HepG2 (cell line): ENCODE measurements around the gene APOC3. TPM values are rescaled to one million over a fixed set of nuclear protein-coding genes. Genes with fewer than 3 reads are reported as not detected.

ENCODE experiments used
- ADNP ChIP-seq: sonication (generic); formaldehyde crosslinking; IDR thresholded peaks from 2 replicates; pipeline ENCODE4 v1.4.0; 2020; ENCODE audit warnings: missing genetic modification reagents
- ARHGAP35 ChIP-seq: sonication (generic); formaldehyde crosslinking; IDR thresholded peaks from 2 replicates; pipeline ENCODE4 v1.9.0; 2022; ENCODE audit warnings: mild to moderate bottlenecking, inconsistent platforms, moderate library complexity, missing genetic modification reagents, borderline replicate concordance
- CREB3 ChIP-seq: sonication (generic); formaldehyde crosslinking; IDR thresholded peaks from 2 replicates; pipeline ENCODE4 v1.5.0; 2020; ENCODE audit warnings: missing genetic modification reagents
- DBP ChIP-seq: sonication (generic); formaldehyde crosslinking; IDR thresholded peaks from 2 replicates; pipeline ENCODE4 v1.4.0; 2020; ENCODE audit warnings: missing genetic modification reagents; ENCODE audit errors: not compliant biosample characterization
- FIP1L1 ChIP-seq: fragments of 200-400 bp; formaldehyde crosslinking; IDR thresholded peaks from 2 replicates; pipeline ENCODE4 v1.6.1; 2018; ENCODE audit warnings: low read depth, mild to moderate bottlenecking, low read length, moderate library complexity, borderline replicate concordance; ENCODE audit not compliant: insufficient read depth
- FOXK1 ChIP-seq: sonication (generic); formaldehyde crosslinking; IDR thresholded peaks from 2 replicates; pipeline ENCODE4 v1.4.0; 2020; ENCODE audit warnings: low read depth, missing genetic modification reagents, borderline replicate concordance
- IRF1 ChIP-seq: sonication (generic); formaldehyde crosslinking; IDR thresholded peaks from 2 replicates; pipeline ENCODE4 v1.4.0; 2020; ENCODE audit warnings: low read depth, mild to moderate bottlenecking, missing genetic modification reagents
- MAFF ChIP-seq: IDR thresholded peaks from 2 replicates; pipeline ENCODE4 v1.6.1; 2011; ENCODE audit warnings: low read depth, low read length, improper control_type of control experiment
- MIER2 ChIP-seq: IDR thresholded peaks from 2 replicates; pipeline ENCODE4 v1.6.1; 2016; ENCODE audit warnings: missing biosample characterization, missing genetic modification reagents
- MXI1 ChIP-seq: IDR thresholded peaks from 3 replicates; pipeline ENCODE4 v1.6.1; 2012; ENCODE audit warnings: low read depth, low read length, inconsistent platforms, borderline replicate concordance
- RCOR2 ChIP-seq: IDR thresholded peaks from 2 replicates; pipeline ENCODE4 v1.6.1; 2016; ENCODE audit warnings: missing biosample characterization, missing genetic modification reagents
- SATB2 ChIP-seq: sonication (generic); formaldehyde crosslinking; IDR thresholded peaks from 2 replicates; pipeline ENCODE4 v1.5.0; 2020; ENCODE audit warnings: missing genetic modification reagents
- SP5 ChIP-seq: IDR thresholded peaks from 2 replicates; pipeline ENCODE4 v1.6.1; 2016; ENCODE audit warnings: low read depth, borderline replicate concordance
- SSRP1 ChIP-seq: IDR thresholded peaks from 2 replicates; pipeline ENCODE4 v1.6.1; 2016; ENCODE audit warnings: control low read depth
- TBL1XR1 ChIP-seq: fragments of 150-350 bp; IDR thresholded peaks from 2 replicates; pipeline ENCODE4 v1.6.1; 2014; ENCODE audit warnings: borderline replicate concordance, low read length; ENCODE audit not compliant: partially characterized antibody
- TGIF2 ChIP-seq: IDR thresholded peaks from 2 replicates; pipeline ENCODE4 v1.6.1; 2016; ENCODE audit warnings: control low read depth, missing compliant biosample characterization
- TOPORS ChIP-seq: sonication (generic); formaldehyde crosslinking; IDR thresholded peaks from 2 replicates; pipeline ENCODE4 v1.8.0; 2023; ENCODE audit warnings: mild to moderate bottlenecking, missing genetic modification reagents
- ZNF12 ChIP-seq: sonication (generic); formaldehyde crosslinking; IDR thresholded peaks from 2 replicates; pipeline ENCODE4 v1.5.0; 2020; ENCODE audit warnings: missing genetic modification reagents
- ZNF180 ChIP-seq: sonication (generic); formaldehyde crosslinking; IDR thresholded peaks from 2 replicates; pipeline ENCODE4 v1.4.0; 2020; ENCODE audit warnings: low read depth, missing genetic modification reagents, borderline replicate concordance
- ZNF251 ChIP-seq: sonication (generic); formaldehyde crosslinking; IDR thresholded peaks from 2 replicates; pipeline ENCODE4 v1.9.0; 2021; ENCODE audit warnings: mild to moderate bottlenecking, missing genetic modification reagents
- ZNF260 ChIP-seq: sonication (generic); formaldehyde crosslinking; IDR thresholded peaks from 2 replicates; pipeline ENCODE4 v1.4.0; 2020; ENCODE audit warnings: missing genetic modification reagents, low read depth, mild to moderate bottlenecking, borderline replicate concordance
- ZNF598 ChIP-seq: sonication (generic); formaldehyde crosslinking; IDR thresholded peaks from 2 replicates; pipeline ENCODE4 v1.5.1; 2020; ENCODE audit warnings: mild to moderate bottlenecking, missing genetic modification reagents, borderline replicate concordance
- ZNF737 ChIP-seq: sonication (generic); formaldehyde crosslinking; IDR thresholded peaks from 2 replicates; pipeline ENCODE4 v1.5.0; 2020; ENCODE audit warnings: missing genetic modification reagents, mild to moderate bottlenecking, borderline replicate concordance
- polyA plus RNA-seq, 8 experiments: library from polyadenylated mRNA; depleted of rRNA in 3 of 8; stranded (reverse) in 7 of 8; unstranded in 1 of 8; fragments of >200 nt; fragmentation: Illumina TruSeq in 4 of 8; extraction: Trizol in 4 of 8; gene quantifications; 2 replicates each; pipeline versions ENCODE4 v1.2.1 to v1.2.3, GENCODE V29; 2011 to 2016; ENCODE audit warnings: low read depth in 4 of 8, missing spikeins in 1 of 8, mixed read lengths in 1 of 8; ENCODE audit not compliant: insufficient read depth in 1 of 8
- total RNA-seq, 5 experiments: library from RNA; depleted of rRNA; stranded (reverse); fragments of >200 nt; fragmentation: Illumina TruSeq; extraction: Trizol; gene quantifications; 2 replicates each; pipeline ENCODE4 v1.2.3, GENCODE V29; 2016; ENCODE audit warnings: low read depth in 1 of 5
- TF ChIP-seq, protein P1 (sequence below): IDR thresholded peaks from 2 replicates; pipeline ENCODE4 v1.6.1; 2016; ENCODE audit warnings: mild to moderate bottlenecking
- TF ChIP-seq, protein P2 (sequence below): sonication (generic); formaldehyde crosslinking; IDR thresholded peaks from 2 replicates; pipeline ENCODE4 v1.4.0; 2020; ENCODE audit warnings: missing genetic modification reagents

Gene APOC3
- total and polyA plus RNA-seq, 2 of the 13 experiments (the other 11 are each of a cell fraction or from before 2014, with no cell fraction given), result 314 to 687 TPM

DNA sequence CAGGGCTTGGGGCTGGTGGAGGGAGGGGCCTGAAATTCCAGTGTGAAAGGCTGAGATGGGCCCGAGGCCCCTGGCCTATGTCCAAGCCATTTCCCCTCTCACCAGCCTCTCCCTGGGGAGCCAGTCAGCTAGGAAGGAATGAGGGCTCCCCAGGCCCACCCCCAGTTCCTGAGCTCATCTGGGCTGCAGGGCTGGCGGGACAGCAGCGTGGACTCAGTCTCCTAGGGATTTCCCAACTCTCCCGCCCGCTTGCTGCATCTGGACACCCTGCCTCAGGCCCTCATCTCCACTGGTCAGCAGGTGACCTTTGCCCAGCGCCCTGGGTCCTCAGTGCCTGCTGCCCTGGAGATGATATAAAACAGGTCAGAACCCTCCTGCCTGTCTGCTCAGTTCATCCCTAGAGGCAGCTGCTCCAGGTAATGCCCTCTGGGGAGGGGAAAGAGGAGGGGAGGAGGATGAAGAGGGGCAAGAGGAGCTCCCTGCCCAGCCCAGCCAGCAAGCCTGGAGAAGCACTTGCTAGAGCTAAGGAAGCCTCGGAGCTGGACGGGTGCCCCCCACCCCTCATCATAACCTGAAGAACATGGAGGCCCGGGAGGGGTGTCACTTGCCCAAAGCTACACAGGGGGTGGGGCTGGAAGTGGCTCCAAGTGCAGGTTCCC, at the start of gene APOC3 (continued):
- TF ChIP-seq MAFF (no peak), ADNP (no peak), MXI1 (no peak), FOXK1 (CRISPR knock-in tag) (peak; percentile 64), SSRP1 (CRISPR knock-in tag) (no peak), TOPORS (CRISPR knock-in tag) (peak; percentile 27; the same call in 1 of the 2 replicates), TGIF2 (CRISPR knock-in tag) (no peak), SATB2 (CRISPR knock-in tag) (no peak), ZNF598 (no peak), RCOR2 (CRISPR knock-in tag) (0 out of 2 replicates have a peak, but pooled peaks have one; percentile 16), ARHGAP35 (CRISPR knock-in tag) (no peak), MIER2 (CRISPR knock-in tag) (no peak), ZNF260 (CRISPR knock-in tag) (no peak), DBP (CRISPR knock-in tag) (no peak), IRF1 (CRISPR knock-in tag) (0 out of 2 replicates have a peak, but pooled peaks have one; percentile 57), SP5 (peak; percentile 48; the same call in 1 of the 2 replicates), ZNF180 (CRISPR knock-in tag) (no peak), ZNF12 (no peak; the same call in 1 of the 2 replicates), CREB3 (CRISPR knock-in tag) (no peak), ZNF251 (CRISPR knock-in tag) (no peak), TBL1XR1 (peak; percentile 44), FIP1L1 (no peak), ZNF737 (no peak)
- TF ChIP-seq, protein P1, sequence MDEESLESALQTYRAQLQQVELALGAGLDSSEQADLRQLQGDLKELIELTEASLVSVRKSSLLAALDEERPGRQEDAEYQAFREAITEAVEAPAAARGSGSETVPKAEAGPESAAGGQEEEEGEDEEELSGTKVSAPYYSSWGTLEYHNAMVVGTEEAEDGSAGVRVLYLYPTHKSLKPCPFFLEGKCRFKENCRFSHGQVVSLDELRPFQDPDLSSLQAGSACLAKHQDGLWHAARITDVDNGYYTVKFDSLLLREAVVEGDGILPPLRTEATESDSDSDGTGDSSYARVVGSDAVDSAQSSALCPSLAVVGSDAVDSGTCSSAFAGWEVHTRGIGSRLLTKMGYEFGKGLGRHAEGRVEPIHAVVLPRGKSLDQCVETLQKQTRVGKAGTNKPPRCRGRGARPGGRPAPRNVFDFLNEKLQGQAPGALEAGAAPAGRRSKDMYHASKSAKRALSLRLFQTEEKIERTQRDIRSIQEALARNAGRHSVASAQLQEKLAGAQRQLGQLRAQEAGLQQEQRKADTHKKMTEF (CRISPR knock-in tag), result peak; percentile 20; the same call in 1 of the 2 replicates
- TF ChIP-seq, protein P2, sequence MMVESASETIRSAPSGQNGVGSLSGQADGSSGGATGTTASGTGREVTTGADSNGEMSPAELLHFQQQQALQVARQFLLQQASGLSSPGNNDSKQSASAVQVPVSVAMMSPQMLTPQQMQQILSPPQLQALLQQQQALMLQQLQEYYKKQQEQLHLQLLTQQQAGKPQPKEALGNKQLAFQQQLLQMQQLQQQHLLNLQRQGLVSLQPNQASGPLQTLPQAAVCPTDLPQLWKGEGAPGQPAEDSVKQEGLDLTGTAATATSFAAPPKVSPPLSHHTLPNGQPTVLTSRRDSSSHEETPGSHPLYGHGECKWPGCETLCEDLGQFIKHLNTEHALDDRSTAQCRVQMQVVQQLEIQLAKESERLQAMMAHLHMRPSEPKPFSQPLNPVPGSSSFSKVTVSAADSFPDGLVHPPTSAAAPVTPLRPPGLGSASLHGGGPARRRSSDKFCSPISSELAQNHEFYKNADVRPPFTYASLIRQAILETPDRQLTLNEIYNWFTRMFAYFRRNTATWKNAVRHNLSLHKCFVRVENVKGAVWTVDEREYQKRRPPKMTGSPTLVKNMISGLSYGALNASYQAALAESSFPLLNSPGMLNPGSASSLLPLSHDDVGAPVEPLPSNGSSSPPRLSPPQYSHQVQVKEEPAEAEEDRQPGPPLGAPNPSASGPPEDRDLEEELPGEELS (CRISPR knock-in tag), result peak; percentile 45; the same call in 1 of the 2 replicates
